Measurements from ENCODE around the gene RHOBTB3. TPM values are rescaled to one million over a fixed set of nuclear protein-coding genes. Genes with fewer than 3 reads are reported as not detected.

RHOBTB3 gene
- total RNA-seq, 1 experiment from 2014 or later = 85.6 TPM

DNA sequence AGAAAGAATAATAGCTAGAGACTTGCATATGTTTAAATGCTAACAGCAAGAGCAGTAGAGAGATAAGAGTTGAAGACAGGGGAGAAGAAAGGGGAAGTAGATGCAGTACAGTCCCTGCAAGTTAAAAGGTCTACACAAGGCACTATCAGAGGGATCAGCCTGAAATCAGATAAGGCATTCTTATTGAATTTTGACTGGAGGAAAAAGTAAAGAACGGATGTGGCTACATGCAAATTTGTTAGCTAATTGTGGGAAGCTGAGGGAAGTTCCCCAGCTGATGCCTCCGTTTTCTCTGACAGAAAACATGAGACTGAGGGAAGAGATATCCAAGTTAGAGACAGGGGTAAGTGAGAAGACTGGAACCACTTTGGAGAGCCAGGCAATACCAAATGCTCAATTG, 12.9 kb upstream of the RHOBTB3 start:
- no peaks in the 10 kb centered on the region for H3K9me3 ChIP-seq
- ChIA-PET CTCF (interaction anchor here (0.9 kb wide), 1 partner anchor 63 kb away, joined by 4 read pairs; no protein-coding TSS in a partner anchor), POLR2A (no interaction called here)
- BruUV-seq (replicated peaks) = no TSS peak
- Mint-ChIP-seq H3K27ac (ENCODE audit: unreplicated experiment) (no peak overlapping the region), H3K36me3 (ENCODE audit: insufficient read depth, unreplicated experiment) (peaks cover 8% of the 10 kb centered on the region), H3K27me3 (ENCODE audit: insufficient read depth, unreplicated experiment) (no peaks in the 10 kb centered on the region), H3K4me1 (ENCODE audit: low read depth, unreplicated experiment) (peaks cover 32% of the 10 kb centered on the region), H3K4me3 (ENCODE audit: unreplicated experiment) (no peak overlapping the region), H3K9me3 (ENCODE audit: unreplicated experiment) (peaks cover 12% of the 10 kb centered on the region)
- no peaks in the 10 kb centered on the region for H3K27me3 ChIP-seq (replicated peaks; ENCODE audit: control insufficient read depth, insufficient read depth, low read length)
- TF ChIP-seq, protein P1, sequence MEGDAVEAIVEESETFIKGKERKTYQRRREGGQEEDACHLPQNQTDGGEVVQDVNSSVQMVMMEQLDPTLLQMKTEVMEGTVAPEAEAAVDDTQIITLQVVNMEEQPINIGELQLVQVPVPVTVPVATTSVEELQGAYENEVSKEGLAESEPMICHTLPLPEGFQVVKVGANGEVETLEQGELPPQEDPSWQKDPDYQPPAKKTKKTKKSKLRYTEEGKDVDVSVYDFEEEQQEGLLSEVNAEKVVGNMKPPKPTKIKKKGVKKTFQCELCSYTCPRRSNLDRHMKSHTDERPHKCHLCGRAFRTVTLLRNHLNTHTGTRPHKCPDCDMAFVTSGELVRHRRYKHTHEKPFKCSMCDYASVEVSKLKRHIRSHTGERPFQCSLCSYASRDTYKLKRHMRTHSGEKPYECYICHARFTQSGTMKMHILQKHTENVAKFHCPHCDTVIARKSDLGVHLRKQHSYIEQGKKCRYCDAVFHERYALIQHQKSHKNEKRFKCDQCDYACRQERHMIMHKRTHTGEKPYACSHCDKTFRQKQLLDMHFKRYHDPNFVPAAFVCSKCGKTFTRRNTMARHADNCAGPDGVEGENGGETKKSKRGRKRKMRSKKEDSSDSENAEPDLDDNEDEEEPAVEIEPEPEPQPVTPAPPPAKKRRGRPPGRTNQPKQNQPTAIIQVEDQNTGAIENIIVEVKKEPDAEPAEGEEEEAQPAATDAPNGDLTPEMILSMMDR (IDR thresholded peaks at IDR 0.05; ENCODE audit: insufficient read depth in 1 of 2, low read depth in 1 of 2, low read length in 1 of 2, severe bottlenecking in 1 of 2, unreplicated experiment in 1 of 2) = no peak
- intact Hi-C loops (cut with micrococcal nuclease; ENCODE audit: unreplicated experiment) = no loop called here
- H3K4me1 ChIP-seq = peaks cover 41% of the 10 kb centered on the region
- H3K36me3 ChIP-seq (ENCODE audit: control insufficient read depth, insufficient read depth, low read length) = peaks cover 1% of the 10 kb centered on the region; the same call in 1 of the 2 replicates
- no peak for DNase-seq
- no peak overlapping the region for H3K4me3 ChIP-seq (ENCODE audit: low read depth, low read length)

DNA sequence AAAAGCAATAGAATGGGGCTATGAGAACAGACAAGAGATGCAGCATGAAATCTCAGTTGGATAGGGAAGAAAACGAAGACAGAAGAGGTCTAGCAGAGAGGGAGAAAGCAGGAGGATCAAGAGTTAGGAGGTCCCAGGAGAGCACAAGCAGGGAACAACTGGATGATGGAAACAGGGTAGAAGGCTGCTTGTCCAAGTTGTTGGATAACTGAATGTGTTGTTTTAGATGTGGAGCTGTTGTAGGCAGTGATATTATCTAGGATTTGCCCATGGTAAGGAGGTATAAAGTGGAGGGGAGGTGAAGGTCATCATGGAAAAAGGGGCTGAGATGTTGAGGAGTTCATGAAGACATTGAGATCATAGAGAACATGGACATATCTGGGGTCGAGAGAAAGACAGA, 12.4 kb upstream of the RHOBTB3 start:
- Mint-ChIP-seq H3K4me3 (ENCODE audit: unreplicated experiment) (no peak overlapping the region), H3K36me3 (ENCODE audit: insufficient read depth, unreplicated experiment) (peaks cover 8% of the 10 kb centered on the region), H3K27ac (ENCODE audit: unreplicated experiment) (no peak overlapping the region), H3K9me3 (ENCODE audit: unreplicated experiment) (peaks cover 10% of the 10 kb centered on the region), H3K4me1 (ENCODE audit: low read depth, unreplicated experiment) (peaks cover 37% of the 10 kb centered on the region), H3K27me3 (ENCODE audit: insufficient read depth, unreplicated experiment) (no peaks in the 10 kb centered on the region)
- intact Hi-C loops (cut with micrococcal nuclease; ENCODE audit: unreplicated experiment) = no loop called here
- ChIA-PET POLR2A (no interaction called here), CTCF (interaction anchor here (0.9 kb wide), 1 partner anchor 62 kb away, joined by 4 read pairs; no protein-coding TSS in a partner anchor)
- H3K36me3 ChIP-seq (ENCODE audit: control insufficient read depth, insufficient read depth, low read length) = peaks cover 1% of the 10 kb centered on the region; the same call in 1 of the 2 replicates
- no peak overlapping the region for H3K4me3 ChIP-seq (ENCODE audit: low read depth, low read length)
- H3K4me1 ChIP-seq = peaks cover 40% of the 10 kb centered on the region
- TF ChIP-seq, protein P1 (IDR thresholded peaks at IDR 0.05; ENCODE audit: insufficient read depth in 1 of 2, low read depth in 1 of 2, low read length in 1 of 2, severe bottlenecking in 1 of 2, unreplicated experiment in 1 of 2) = no peak
- no peak for DNase-seq
- no peaks in the 10 kb centered on the region for H3K27me3 ChIP-seq (replicated peaks; ENCODE audit: control insufficient read depth, insufficient read depth, low read length)
- BruUV-seq (replicated peaks) = no TSS peak
- H3K9me3 ChIP-seq = no peaks in the 10 kb centered on the region

DNA sequence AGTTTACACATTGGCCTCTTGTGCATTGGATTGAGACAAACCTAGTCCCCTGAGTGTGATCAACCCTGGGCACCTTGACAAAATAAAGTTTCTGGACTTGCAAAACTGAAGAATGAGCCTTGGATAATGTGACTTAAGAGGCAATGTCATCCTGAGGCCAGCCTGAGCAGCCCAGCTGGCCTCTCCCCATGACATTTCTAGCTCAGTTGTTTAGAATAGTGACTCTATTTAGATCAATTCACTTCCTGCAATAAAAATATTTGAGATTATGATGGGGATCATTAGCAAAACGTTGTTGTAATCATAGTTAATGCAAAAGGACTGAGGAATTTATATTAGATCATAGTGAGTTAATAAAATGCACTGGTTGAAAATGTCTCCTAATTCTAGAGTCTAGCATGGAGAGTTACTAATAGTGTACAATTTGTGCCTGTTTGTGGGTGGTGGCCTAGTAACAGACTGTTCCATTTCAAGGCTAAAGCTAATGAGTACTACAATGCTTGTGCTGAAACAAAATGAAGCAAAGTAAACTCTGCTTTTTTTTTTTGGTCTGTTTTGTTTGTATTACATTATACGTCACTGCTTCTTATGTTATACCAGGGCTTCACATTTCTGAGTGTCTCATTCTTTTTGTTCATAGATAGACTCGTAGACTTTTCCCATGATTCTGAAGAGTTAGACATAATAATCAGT, 10.9 kb upstream of the RHOBTB3 start:
- H3K4me3 Mint-ChIP-seq (ENCODE audit: unreplicated experiment) = no peak overlapping the region
- no peak overlapping the region for H3K27ac Mint-ChIP-seq (ENCODE audit: unreplicated experiment)
- no peaks in the 10 kb centered on the region for H3K9me3 Mint-ChIP-seq (ENCODE audit: unreplicated experiment)
- Histone ChIP-seq H3K27me3 (replicated peaks; ENCODE audit: control insufficient read depth, insufficient read depth, low read length) (no peaks in the 10 kb centered on the region), H3K4me1 (peaks cover 33% of the 10 kb centered on the region), H3K4me3 (ENCODE audit: low read depth, low read length) (no peak overlapping the region), H3K9me3 (no peaks in the 10 kb centered on the region), H3K36me3 (ENCODE audit: control insufficient read depth, insufficient read depth, low read length) (peaks cover 1% of the 10 kb centered on the region; the same call in 1 of the 2 replicates)
- intact Hi-C loops (cut with micrococcal nuclease; ENCODE audit: unreplicated experiment) = no loop called here
- H3K4me1 Mint-ChIP-seq (ENCODE audit: low read depth, unreplicated experiment) = peaks cover 30% of the 10 kb centered on the region
- CTCF ChIA-PET = no interaction called here
- no peaks in the 10 kb centered on the region for H3K36me3 Mint-ChIP-seq (ENCODE audit: insufficient read depth, unreplicated experiment)
- DNase-seq = no peak
- no peaks in the 10 kb centered on the region for H3K27me3 Mint-ChIP-seq (ENCODE audit: insufficient read depth, unreplicated experiment)
- POLR2A ChIA-PET = no interaction called here
- TF ChIP-seq, protein P1 (IDR thresholded peaks at IDR 0.05; ENCODE audit: insufficient read depth in 1 of 2, low read depth in 1 of 2, low read length in 1 of 2, severe bottlenecking in 1 of 2, unreplicated experiment in 1 of 2) = no peak
- no TSS peak for BruUV-seq (replicated peaks)
